HG03280 (cell line): ENCODE results near the gene PRPH2.
"Not testable (repeated sequence)": the region's sequence is repeated elsewhere in the genome, so short reads cannot be mapped to it uniquely, and the experiment has no call there.

Source experiments
- ATAC-seq: cut with Tn5 transposase; IDR thresholded peaks from one replicate; pipeline ENCODE4 v1.9.1; 2021; ENCODE audit warnings: mild to moderate bottlenecking, moderate library complexity; ENCODE audit not compliant: unreplicated experiment

The PRPH2 gene

GRCh38 chr6:42702200-42702599 is 20.2 kb downstream of the PRPH2 start:
- ATAC-seq, result no peak

GRCh38 chr6:42698217-42698616 is 24.2 kb downstream of the PRPH2 start:
- no peak for ATAC-seq

- no peak for ATAC-seq
Observed at GRCh38 chr6:42697268-42697655, 25.1 kb downstream of the PRPH2 start.

GRCh38 chr6:42696526-42697267 is 25.7 kb downstream of the PRPH2 start:
- no peak for ATAC-seq

- ATAC-seq, result no peak
Observed at GRCh38 chr6:42694586-42694985, 27.8 kb downstream of the PRPH2 start.

- ATAC-seq, result no peak
Observed at GRCh38 chr6:42693725-42694323, 28.6 kb downstream of the PRPH2 start.

- ATAC-seq, result no peak
Observed at GRCh38 chr6:42692137-42692911, 30.1 kb downstream of the PRPH2 start.

GRCh38 chr6:42690872-42691271 is 31.5 kb downstream of the PRPH2 start:
- no peak for ATAC-seq

- ATAC-seq, result no peak
Observed at GRCh38 chr6:42690151-42690702, 32.2 kb downstream of the PRPH2 start.

GRCh38 chr6:42689371-42689770 is 33.0 kb downstream of the PRPH2 start:
- ATAC-seq, result no peak

- ATAC-seq, result no peak
Observed at GRCh38 chr6:42688281-42688680, 34.1 kb downstream of the PRPH2 start.

GRCh38 chr6:42679358-42679757 is 43.0 kb downstream of the PRPH2 start:
- ATAC-seq, result no peak

GRCh38 chr6:42674780-42675179 is 47.6 kb downstream of the PRPH2 start:
- ATAC-seq, result no peak

- ATAC-seq, result not testable (repeated sequence)
Observed at GRCh38 chr6:42674368-42674767, 48.0 kb downstream of the PRPH2 start.

GRCh38 chr6:42664718-42665117 is 57.7 kb downstream of the PRPH2 start:
- ATAC-seq, result no peak

GRCh38 chr6:42661540-42662153 is 60.8 kb downstream of the PRPH2 start:
- ATAC-seq, result no peak

GRCh38 chr6:42659806-42660205 is 62.6 kb downstream of the PRPH2 start:
- no peak for ATAC-seq

GRCh38 chr6:42653851-42654250 is 68.5 kb downstream of the PRPH2 start:
- no peak for ATAC-seq

GRCh38 chr6:42652024-42652746 is 70.2 kb downstream of the PRPH2 start:
- no peak for ATAC-seq
